ENCODE measurements around the gene FUT4. TPM values are rescaled to one million over a fixed set of nuclear protein-coding genes. Genes with fewer than 3 reads are reported as not detected.
"Not testable (repeated sequence)": the region's sequence is repeated elsewhere in the genome, so short reads cannot be mapped to it uniquely, and the experiment has no call there.

The FUT4 gene
- total RNA-seq, 1 donor from 2014 or later, result 9.2 TPM

DNA sequence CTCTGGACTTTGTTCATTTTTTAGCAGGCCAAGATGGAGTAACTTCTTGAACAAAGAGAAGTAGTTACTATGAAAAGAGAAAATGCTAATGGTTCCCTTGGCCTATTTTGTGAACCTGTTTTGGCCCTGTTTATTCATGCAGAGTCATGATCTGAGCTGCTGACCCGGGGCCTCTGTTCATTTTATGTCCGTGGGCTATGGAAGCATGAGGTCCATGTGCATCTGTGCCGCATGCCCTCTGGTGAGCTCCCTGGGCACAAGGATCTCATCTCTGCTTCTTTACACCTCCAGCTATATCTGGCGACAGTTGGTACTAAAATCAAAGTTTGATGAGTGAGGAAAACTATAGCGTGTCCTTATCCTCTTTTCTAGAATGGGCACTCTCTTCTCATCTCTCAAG, 24.5 kb downstream of the FUT4 start:
- no peak for DNase-seq

DNA sequence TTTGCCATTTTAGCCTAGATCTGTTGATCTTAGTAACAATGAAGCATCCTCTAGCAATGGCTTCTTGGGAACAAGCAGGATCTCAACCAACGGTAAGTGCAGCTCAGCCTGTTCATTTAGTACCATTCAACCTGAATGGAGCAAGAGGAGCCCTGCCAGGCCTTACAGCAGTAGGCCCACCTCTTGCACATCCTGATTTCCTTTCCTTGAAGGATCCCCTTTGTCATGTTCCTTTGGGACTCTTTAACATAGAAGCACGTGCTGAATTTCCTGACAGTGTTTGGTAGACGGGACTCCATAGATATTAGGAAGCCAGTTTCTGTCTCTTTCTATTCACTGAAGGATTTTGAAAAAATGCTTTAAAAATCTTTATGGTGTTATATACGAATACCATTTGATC, 25.0 kb downstream of the FUT4 start:
- no peak for DNase-seq

DNA sequence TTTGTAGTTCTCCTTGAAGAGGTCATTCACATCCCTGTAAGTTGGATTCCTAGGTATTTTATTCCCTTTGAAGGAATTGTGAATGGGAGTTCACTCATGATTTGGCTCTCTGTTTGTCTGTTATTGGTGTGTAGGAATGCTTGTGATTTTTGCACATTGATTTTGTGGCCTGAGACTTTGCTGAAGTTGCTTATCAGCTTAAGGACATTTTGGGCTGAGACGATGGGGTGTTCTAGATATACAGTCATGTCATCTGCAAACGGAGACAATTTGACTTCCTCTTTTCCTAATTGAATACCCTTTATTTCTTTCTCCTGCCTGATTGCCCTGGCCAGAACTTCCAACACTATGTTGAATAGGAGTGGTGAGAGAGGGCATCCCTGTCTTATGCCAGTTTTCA, 29.3 kb downstream of the FUT4 start:
- not testable (repeated sequence) for DNase-seq

DNA sequence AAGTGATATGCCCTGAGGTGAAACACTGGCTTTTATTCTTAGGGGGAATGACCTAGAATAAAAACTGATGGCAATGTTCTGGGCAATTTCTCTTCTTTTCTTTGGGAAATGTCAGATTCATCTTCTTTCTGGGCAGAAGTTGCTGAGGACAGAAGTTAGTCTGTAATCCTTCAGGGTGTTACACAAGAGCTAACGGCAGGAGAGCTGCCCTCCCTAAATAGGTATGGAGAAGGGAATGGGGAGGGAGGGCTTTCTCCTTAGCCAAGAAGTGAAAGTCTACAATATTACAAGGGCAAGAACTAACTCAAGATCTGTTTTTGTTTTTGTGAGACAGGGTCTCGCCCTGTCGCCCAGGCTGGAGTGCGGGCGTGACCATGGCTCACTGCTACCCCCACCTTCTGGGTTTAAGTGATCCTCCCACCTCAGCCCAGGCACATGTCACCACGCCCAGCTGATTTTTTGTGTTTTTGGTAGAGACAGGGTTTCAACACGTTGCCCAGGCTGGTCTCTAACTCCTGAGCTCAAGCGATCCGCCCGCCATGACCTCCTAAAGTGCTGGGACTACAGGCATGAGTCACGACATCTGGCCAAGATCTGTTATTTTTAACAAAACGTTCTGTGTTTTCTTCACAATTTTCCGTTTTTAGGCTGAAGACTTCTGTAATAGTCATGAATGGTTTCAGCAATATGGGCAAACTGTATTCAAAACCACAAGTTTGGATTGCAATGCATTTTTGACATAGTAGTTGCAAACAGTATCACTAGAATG, 30.7 kb downstream of the FUT4 start:
- no peak for DNase-seq

DNA sequence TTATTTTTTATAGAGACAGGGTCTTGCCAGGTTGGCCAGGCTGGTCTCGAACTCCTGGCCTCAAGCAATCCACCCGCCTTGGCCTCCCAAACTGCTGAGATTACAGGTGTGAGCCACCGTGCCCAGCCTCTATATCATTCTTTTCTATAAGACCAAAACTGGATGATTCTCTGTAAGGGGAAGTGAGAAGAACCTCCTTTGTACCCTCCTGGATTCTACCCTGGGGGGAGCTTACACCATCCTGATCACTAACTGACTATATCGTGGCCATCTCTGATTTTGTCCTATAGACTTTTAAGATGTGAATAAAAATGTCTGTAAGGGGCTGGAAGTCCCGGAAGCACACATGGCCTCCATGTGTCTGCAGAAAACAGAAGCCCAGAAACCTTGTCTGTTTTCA, 32.6 kb downstream of the FUT4 start:
- no peak for DNase-seq

DNA sequence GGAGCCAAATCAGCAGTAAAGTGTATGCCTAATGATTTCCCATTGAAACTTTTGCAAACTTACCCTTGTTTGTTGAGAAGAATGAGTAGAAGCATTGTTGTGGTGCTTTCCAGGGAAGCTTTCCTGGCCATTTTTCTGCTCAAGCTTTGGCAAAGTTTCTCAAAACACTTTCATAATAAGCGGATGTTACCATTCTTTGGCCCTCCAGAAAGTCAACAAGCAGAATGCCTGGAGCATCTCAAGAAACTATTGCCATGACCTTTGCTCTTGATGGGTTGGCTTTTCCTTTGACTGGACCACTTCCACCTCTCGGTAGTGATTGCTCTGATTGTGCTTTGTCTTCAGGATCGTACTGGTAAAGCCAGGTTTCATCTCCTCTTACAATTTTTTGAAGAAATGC, 34.1 kb downstream of the FUT4 start:
- no peak for DNase-seq

DNA sequence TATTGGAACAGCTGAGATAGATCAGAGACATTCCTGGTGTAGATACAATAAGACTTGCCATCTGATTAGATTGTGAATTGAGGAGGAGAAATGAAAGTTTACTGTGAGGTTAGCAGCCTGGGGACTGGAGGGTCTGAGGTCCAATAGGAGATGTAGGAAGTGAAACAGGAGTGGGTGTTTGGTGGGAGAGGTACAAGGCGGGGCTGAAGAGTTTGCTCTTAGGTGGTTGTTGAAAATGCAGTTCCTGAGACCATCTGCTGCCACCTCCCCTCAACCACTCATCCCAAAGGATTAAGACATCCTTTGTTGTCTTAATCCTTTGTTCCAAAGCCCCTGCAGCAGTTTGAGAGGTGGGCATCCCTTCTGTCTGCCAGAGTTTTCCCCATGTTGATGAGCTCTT, 38.2 kb downstream of the FUT4 start:
- no peak for DNase-seq

DNA sequence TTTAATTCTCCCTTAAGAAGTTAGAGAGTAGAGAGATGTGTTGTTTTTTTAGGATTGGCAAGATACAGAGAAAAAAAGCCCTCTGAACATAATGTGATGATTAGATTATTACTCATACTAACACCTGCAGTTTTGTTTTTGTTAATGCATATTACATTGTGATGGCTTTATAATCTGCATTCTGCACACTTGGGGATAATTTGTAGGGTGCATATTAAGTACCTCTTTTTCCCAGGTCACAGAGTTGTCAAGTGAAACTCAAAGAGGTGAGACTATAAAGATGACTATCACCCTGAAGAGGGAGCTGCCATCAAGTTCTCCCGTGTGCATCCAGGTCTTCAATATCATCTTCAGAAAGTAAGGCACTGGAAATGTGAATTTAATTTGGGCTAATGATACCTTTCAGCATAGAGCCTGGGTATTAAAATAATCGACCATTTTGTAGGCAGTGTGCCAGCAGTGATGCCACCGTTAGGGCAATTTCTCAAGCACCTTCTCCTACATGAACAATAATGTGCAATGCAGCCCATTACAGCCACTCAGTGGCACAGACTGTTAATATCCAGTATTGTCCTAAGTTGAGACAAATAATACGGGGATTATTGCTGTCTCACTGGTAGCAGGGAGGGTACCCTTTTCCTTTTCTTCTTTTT, 39.6 kb downstream of the FUT4 start:
- no peak for DNase-seq

DNA sequence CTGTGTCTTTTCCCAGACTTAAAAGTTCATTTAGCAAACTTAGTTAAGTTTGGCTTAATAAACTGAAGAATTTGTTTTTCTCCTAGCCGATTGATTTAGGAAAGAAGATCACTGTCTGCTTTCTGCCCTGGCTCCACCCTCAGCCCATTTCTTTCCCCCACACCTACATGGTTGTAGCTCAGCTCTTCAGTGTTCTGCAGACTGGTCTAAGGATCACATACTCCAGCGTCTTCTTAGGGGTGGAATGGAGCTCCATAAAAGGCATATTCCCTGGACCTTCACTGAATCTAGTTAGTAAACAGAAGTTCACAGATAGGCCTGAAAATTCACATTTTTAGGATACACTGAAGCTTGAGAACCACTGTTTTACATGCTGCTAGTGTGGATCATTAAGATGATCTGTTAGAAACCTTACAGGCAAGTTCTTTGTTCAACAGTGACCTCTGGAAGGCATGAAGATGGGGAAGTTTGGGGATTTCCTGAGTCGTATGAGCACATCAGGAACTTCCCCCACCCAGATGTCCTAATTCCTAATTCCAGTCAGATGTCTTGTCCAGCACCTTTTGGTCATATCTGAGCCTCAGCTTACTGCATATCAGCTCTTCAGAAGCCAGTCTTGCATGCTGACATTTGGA, 40.3 kb downstream of the FUT4 start:
- DNase-seq, result no peak

DNA sequence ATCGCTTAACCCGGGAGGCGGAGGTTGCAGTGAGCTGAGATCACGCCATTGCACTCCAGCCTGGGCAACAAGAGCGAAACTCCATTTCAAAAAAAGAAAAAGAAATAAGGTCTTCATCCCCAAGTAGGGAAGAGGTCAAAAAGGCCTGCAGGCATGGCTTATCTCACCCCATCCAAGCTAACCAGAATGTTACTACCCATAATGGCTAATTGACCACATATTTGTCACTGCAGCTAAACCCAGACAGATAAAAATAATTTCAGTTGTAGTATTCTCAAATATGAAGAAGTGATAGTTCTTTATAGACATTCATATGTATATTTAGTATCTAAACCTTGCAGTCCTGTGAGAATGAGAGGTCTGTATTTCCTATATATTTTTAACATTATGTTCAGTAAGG, 41.3 kb downstream of the FUT4 start:
- no peak for DNase-seq

DNA sequence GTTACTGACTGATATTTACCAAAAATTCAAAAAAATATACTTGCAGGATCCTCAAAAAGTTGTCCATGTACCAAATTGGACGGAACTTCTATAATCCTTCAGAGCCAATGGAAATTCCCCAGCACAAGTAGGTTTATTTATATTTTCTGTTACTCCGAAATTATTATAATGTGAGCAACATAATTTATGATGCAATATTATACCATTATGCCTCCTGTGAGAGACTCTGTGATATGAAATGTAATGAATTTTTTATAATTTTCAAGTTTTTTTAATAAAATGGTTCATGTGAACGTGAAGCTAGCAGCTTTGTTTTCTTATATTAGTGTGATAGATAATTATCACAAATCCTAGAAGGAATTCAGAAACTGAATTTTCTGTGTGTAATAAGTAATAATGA, 41.7 kb downstream of the FUT4 start:
- DNase-seq, result no peak

DNA sequence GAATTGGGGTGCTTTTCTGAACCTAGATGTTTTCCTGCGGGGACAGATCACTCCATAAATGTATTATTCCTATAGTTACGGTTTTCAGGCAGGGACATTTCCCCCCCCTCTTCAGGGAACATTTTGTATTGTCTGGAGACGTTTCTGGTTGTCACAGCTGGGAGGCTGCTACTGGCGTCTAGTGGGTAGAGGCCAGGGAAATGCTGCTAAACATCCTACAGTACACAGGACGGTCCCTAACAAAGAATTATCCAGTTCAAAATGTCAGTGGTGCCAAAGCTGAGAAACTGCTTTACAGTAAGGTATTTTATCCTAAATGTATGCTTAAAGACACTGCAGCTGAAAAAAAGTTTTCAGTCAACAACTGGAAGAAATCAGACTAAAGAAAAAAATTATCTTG, 42.8 kb downstream of the FUT4 start:
- no peak for DNase-seq

DNA sequence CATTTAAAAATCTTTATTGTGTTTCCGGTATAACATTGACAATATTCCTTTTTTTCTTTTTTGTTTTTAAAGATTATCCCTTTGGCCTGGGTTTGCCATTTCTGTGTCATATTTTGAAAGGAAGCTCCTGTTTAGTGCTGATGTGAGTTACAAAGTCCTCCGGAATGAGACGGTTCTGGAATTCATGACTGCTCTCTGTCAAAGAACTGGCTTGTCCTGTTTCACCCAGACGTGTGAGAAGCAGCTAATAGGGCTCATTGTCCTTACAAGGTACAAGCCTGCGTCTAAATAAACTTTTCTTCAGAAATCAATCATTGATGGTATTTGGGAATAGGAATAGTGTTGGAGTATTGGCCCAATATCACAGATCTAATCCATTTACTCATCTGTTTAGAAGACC, 43.3 kb downstream of the FUT4 start:
- no peak for DNase-seq

DNA sequence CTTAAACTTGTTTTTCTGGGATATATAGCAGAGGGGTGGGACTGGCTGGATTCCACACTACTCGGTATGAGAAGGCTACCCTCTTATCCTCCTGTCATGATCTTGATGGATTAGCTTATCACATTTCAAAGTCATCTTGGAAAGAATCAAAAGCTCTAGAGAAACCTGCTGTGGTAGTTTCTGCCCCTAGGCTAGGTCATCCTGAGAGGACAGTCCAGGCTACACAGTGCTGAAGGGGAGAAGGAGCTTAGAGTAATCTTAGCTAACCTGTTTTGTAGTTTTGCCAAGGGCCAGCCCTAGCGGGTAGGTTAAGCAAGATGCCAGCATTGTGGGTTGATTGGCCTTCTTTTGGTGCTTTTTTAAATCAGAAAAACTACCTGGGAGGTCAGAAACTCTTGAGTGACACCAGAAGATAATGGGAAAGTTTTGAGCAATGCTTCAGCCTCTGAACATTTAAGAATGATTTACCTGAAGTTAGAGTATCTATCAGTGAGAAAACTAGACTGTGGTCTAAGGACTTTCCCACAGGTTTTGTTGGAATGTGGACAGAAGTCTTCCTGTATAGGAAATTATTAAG, 44.7 kb downstream of the FUT4 start:
- DNase-seq, result no peak

DNA sequence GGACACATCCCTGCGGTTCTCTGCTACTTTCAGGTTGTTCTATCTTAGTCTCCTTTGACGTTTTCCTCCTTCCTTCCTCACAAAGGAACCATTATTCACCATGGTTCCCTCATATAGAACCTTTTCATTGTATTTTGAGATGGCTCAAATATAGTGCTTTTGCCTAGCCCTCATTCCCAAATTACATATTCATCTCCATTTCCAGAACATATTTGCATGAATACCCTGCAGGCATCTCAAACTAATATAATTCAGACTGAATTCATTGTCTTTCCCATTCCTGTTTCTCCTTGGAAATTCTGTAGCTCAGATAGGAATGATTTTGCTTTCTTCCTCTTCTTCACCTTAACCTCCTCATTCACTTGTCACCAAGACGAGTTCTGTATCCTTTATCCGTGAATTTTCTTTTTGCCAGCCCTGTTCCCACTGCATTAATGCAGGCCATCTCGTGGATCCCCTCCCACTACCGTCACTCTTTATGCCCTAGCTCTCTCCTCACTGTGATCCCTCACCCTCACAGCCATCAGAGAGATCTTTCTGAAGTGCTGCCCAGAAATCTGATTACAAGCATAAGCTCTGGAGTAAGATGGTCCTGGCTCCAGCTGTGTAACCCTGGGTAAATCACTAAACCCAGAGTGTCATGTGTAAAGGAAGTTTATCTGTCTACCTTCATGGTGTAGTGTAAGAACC, 46.8 kb downstream of the FUT4 start:
- no peak for DNase-seq

DNA sequence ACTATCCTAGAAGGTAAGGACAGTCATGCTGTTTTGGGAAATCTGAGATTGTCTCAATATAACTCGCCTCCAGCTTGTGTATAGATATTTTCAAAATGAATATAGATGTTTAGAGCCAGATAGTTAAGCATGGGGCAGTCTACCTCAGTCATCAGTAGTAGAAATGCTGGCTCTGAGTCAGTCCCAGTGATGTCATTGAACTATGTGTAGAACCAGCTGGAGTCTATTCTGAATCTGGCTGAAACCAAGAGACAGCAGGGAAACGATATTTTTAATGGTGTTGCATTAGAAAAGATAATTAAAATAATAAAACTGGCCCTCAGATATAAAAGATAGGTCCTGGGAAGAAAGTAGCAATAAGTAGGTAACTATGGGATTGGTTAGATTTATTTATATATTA, 49.3 kb downstream of the FUT4 start:
- DNase-seq, result no peak

DNA sequence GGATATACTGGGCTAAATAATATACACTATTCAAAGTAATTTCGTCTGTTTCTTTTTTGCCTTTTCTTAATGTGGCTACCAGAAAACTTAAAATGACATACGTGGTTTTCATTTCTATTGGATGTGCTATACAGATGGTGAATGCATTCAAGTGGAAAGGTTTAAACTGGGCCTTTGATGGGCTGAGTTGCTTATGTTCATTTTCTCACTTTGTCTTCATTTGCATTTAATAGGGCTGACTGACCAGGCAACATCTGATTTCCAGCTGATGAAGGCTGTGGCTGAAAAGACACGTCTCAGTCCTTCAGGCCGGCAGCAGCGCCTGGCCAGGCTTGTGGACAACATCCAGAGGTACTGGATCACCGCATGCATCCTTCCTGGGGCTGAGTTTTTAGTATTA, 51.4 kb downstream of the FUT4 start:
- no peak for DNase-seq

DNA sequence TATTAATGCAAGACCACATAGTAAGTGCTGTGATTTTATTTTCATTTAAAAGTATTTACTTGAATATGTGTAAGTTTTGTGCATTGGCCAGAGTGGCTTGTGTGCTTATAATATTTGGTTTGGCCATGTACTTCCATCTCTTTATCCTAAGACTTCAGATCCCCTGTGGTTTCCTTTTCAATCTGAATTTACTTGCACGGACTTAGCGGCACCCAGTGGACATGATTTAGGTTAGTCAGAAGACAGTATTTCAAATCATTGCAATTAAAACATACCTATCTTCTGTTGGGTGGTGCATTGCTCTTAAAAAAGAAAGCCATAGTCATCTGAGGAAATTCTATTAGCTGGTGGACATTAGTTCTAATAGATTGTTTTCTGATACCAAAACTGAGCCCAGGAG, 54.2 kb downstream of the FUT4 start:
- DNase-seq, result no peak

Data from occipital lobe (tissue), 2 donors.